HCT116 (cell line): Measurements from ENCODE around the gene ITK. TPM values are rescaled to one million over a fixed set of nuclear protein-coding genes. Genes with fewer than 3 reads are reported as not detected.

Source experiments
- ATAC-seq: fragments of 200-7000 bp; cut with Tn5 transposase; 2 replicates; pipeline ENCODE4 v1.9.1; 2020; ENCODE audit warnings: mild to moderate bottlenecking, moderate library complexity
- BruUV-seq: library from RNA; stranded (reverse); fragments of 400-500 nt; replicated peaks from 2 replicates; lab custom pipeline; 2021; lab: Mats Ljungman, UMichigan
- CTCF ChIA-PET: fragments of 300-600 bp; sonication (Branson Sonifier 250); formaldehyde crosslinking; loops from one replicate; lab custom pipeline; 2021; ENCODE audit warnings: antibody characterized with exemption; lab: Charles Lee
- POLR2A ChIA-PET: fragments of 300-600, 350-600 bp; sonication (Branson Sonifier 250); formaldehyde crosslinking; loops from one replicate; lab custom pipeline; 2021; ENCODE audit warnings: antibody characterized with exemption; lab: Charles Lee
- RAD21 ChIA-PET, 2 experiments: fragments of 300-600 bp; sonication (Branson Sonifier 250); formaldehyde crosslinking; loops; one replicate each; lab custom pipeline; 2023; ENCODE audit warnings: low total read pairs in 2 of 2; ENCODE audit not compliant: uncharacterized antibody in 2 of 2, unreplicated experiment in 2 of 2, low non-redundant PET in 1 of 2; lab: Charles Lee
- DNase-seq: peaks from one replicate; pipeline ENCODE4 v3.0.0-alpha.2; 2010; ENCODE audit warnings: low read depth, low spot score
- H2AFZ ChIP-seq: fragments of 200-600 bp; shearing (Covaris generic), sonication (generic); 2 replicates; pipeline ENCODE4 v1.6.1; 2017; ENCODE audit warnings: low read depth, mixed run types, mixed read lengths, antibody characterized with exemption, low read length; ENCODE audit not compliant: poor library complexity, severe bottlenecking
- H3K27ac ChIP-seq: 2 replicates; pipeline ENCODE4 v1.5.1; 2012; ENCODE audit warnings: low read depth, low read length
- H3K27me3 ChIP-seq: fragments of 200-600 bp; sonication (generic); 2 replicates; pipeline ENCODE4 v1.6.1; 2016; ENCODE audit warnings: mixed run types, low read length, mixed read lengths; ENCODE audit not compliant: insufficient read depth
- H3K36me3 ChIP-seq, 2 experiments: fragments of 200-500 bp in 1 of 2; fragments of 200-600 bp in 1 of 2; sonication (Bioruptor generic) in 1 of 2; sonication (generic) in 1 of 2; 2 replicates each; pipeline versions ENCODE4 v1.5.1 to v1.6.1; 2014 to 2016; ENCODE audit warnings: low read length in 2 of 2, inconsistent platforms in 1 of 2, mixed read lengths in 1 of 2, mixed run types in 1 of 2; ENCODE audit not compliant: insufficient read depth in 2 of 2, control insufficient read depth in 1 of 2
- H3K4me1 ChIP-seq, 2 experiments: fragments of 200-600 bp in 1 of 2; sonication (generic) in 1 of 2; 2 replicates each; pipeline versions ENCODE4 v1.5.1 to v1.6.1; 2012 to 2017; ENCODE audit warnings: low read length in 2 of 2, inconsistent platforms in 1 of 2, mild to moderate bottlenecking in 1 of 2, mixed read lengths in 1 of 2, mixed run types in 1 of 2, moderate library complexity in 1 of 2; ENCODE audit not compliant: insufficient read depth in 2 of 2, control insufficient read depth in 1 of 2
- H3K4me2 ChIP-seq: fragments of 200-600 bp; sonication (generic); 2 replicates; pipeline ENCODE4 v1.6.1; 2017; ENCODE audit warnings: mixed run types, low read length, mixed read lengths
- H3K4me3 ChIP-seq, 2 experiments: fragments of 200-600 bp in 1 of 2; sonication (generic) in 1 of 2; replicated peaks in 1 of 2; 2 replicates each; pipeline ENCODE4 v1.5.1; 2011 to 2016; ENCODE audit warnings: low read length in 2 of 2, control low read depth in 1 of 2, low read depth in 1 of 2, mild to moderate bottlenecking in 1 of 2, mixed read lengths in 1 of 2, mixed run types in 1 of 2
- H3K79me2 ChIP-seq: fragments of 200-600 bp; sonication (generic); 2 replicates; pipeline ENCODE4 v1.6.1; 2017; ENCODE audit warnings: mild to moderate bottlenecking, mixed run types, low read length, moderate library complexity, mixed read lengths; ENCODE audit not compliant: insufficient read depth
- H3K9ac ChIP-seq: fragments of 200-600 bp; sonication (generic); 2 replicates; pipeline ENCODE4 v1.6.1; 2016; ENCODE audit warnings: low read length, mixed read lengths
- H3K9me2 ChIP-seq: fragments of 200-600 bp; sonication (generic), shearing (Covaris generic); 2 replicates; pipeline ENCODE4 v1.6.1; 2017; ENCODE audit warnings: mixed run types, mild to moderate bottlenecking, moderate library complexity; ENCODE audit not compliant: insufficient read depth
- H3K9me3 ChIP-seq, 2 experiments: fragments of 200-500 bp in 1 of 2; fragments of 200-600 bp in 1 of 2; sonication (Bioruptor generic) in 1 of 2; sonication (generic) in 1 of 2; 2 replicates each; pipeline ENCODE4 v1.6.1; 2014 to 2017; ENCODE audit warnings: low read length in 2 of 2, mixed read lengths in 2 of 2, inconsistent platforms in 1 of 2, low read depth in 1 of 2, mild to moderate bottlenecking in 1 of 2, mixed run types in 1 of 2, moderate library complexity in 1 of 2; ENCODE audit not compliant: control insufficient read depth in 1 of 2, insufficient read depth in 1 of 2
- H4K20me1 ChIP-seq: fragments of 200-600 bp; sonication (generic), shearing (Covaris generic); 2 replicates; pipeline ENCODE4 v1.6.1; 2017; ENCODE audit warnings: mixed run types, mild to moderate bottlenecking, moderate library complexity; ENCODE audit not compliant: insufficient read depth
- CBX3 ChIP-seq: IDR thresholded peaks from 2 replicates; pipeline ENCODE4 v1.6.1; 2012; ENCODE audit warnings: low read depth
- EGR1 ChIP-seq: IDR thresholded peaks from 2 replicates; pipeline ENCODE4 v1.6.1; 2012; ENCODE audit warnings: low read depth
- FOSL1 ChIP-seq: IDR thresholded peaks from 2 replicates; pipeline ENCODE4 v1.6.1; 2012; ENCODE audit warnings: low read depth
- POLR2AphosphoS5 ChIP-seq: IDR thresholded peaks from 2 replicates; pipeline ENCODE4 v1.6.1; 2011; ENCODE audit warnings: mild to moderate bottlenecking, low read depth, low read length, moderate library complexity
- ZNF274 ChIP-seq: fragments of 200-500 bp; sonication (Bioruptor generic); IDR thresholded peaks from 2 replicates; pipeline ENCODE4 v1.6.1; 2014; ENCODE audit warnings: mild to moderate bottlenecking, low read depth, low read length, inconsistent platforms
- intact Hi-C: fragments of 100-400 bp; cut with micrococcal nuclease; formaldehyde crosslinking; loops from 2 replicates; pipeline ENCODE4 v1.10.0; 2022
- total RNA-seq: library from RNA; stranded (reverse); gene quantifications from one replicate; pipeline ENCODE4 v1.2.1, GENCODE V29; 2021; ENCODE audit not compliant: unreplicated experiment
- TF ChIP-seq, protein P1 (sequence below): IDR thresholded peaks from 2 replicates; pipeline ENCODE4 v1.6.1; 2012; ENCODE audit warnings: low read depth
- TF ChIP-seq, protein P2 (sequence below): IDR thresholded peaks from 2 replicates; pipeline ENCODE4 v1.6.1; 2012
- TF ChIP-seq, protein P3 (sequence below): IDR thresholded peaks from 2 replicates; pipeline ENCODE4 v1.6.1; 2011; ENCODE audit warnings: mild to moderate bottlenecking, low read length, moderate library complexity; ENCODE audit not compliant: insufficient replicate concordance; ENCODE audit errors: extremely low read depth

Gene ITK
- total RNA-seq, 1 experiment from 2014 or later: 0.37 TPM

DNA sequence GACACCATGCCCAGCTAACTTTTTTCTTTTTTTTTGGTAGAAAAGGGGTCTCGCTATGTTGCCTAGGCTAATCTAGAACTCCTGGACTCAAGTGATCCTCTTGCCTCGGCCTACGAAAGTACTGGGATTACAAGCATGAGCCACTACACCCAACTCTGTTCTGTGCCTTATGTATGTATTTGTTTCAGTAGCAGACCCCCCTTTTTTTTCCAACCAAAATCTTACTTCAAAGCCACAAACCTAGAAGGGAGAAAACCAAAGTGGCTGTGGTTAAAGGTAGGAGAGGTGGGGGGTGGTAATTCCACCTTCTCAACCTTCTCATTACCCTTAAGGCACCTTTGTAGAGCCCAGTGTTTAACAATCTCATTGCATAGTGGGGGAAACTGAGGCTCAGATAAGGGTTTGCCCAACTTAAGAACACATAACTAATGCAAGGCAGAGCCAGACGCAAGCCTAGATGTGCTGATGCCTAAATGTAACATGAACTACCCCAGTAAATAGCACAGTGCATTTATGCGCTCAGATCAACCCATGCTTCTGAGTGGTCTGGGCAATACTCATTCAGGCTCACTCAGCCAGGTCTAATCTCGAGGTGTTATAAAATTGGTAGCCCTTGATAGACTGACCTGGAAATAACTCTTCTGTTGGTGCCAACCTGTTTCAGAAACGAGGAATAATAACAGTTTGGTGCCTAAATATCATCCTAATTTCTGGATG is 33.0 kb downstream of the ITK start:
- no peak for DNase-seq
- RAD21 ChIA-PET: no interaction called here
- Histone ChIP-seq H3K79me2 (no peaks in the 10 kb centered on the region), H2AFZ (no peak overlapping the region), H3K9ac (no peak overlapping the region), H3K27me3 (no peaks in the 10 kb centered on the region), H3K36me3 (no peaks in the 10 kb centered on the region), H3K4me3 (no peak overlapping the region), H3K9me3 (no peaks in the 10 kb centered on the region), H3K9me2 (no peaks in the 10 kb centered on the region)
- CTCF ChIA-PET: no interaction called here
- no TSS peak for BruUV-seq
- intact Hi-C loops: no loop called here
- ATAC-seq: no peak
- TF ChIP-seq FOSL1: no peak
- TF ChIP-seq, protein P1, sequence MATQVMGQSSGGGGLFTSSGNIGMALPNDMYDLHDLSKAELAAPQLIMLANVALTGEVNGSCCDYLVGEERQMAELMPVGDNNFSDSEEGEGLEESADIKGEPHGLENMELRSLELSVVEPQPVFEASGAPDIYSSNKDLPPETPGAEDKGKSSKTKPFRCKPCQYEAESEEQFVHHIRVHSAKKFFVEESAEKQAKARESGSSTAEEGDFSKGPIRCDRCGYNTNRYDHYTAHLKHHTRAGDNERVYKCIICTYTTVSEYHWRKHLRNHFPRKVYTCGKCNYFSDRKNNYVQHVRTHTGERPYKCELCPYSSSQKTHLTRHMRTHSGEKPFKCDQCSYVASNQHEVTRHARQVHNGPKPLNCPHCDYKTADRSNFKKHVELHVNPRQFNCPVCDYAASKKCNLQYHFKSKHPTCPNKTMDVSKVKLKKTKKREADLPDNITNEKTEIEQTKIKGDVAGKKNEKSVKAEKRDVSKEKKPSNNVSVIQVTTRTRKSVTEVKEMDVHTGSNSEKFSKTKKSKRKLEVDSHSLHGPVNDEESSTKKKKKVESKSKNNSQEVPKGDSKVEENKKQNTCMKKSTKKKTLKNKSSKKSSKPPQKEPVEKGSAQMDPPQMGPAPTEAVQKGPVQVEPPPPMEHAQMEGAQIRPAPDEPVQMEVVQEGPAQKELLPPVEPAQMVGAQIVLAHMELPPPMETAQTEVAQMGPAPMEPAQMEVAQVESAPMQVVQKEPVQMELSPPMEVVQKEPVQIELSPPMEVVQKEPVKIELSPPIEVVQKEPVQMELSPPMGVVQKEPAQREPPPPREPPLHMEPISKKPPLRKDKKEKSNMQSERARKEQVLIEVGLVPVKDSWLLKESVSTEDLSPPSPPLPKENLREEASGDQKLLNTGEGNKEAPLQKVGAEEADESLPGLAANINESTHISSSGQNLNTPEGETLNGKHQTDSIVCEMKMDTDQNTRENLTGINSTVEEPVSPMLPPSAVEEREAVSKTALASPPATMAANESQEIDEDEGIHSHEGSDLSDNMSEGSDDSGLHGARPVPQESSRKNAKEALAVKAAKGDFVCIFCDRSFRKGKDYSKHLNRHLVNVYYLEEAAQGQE: no peak
- TF ChIP-seq, all 23 proteins: peak for 0
- POLR2A ChIA-PET: no interaction called here
- no peaks in the 10 kb centered on the region for H4K20me1 ChIP-seq
- H3K4me1 ChIP-seq: peaks cover 0 to 3% of the 10 kb centered on the region in 2 experiments; a peak in 1 of 4 replicates
- no peak overlapping the region for H3K4me2 ChIP-seq
- H3K27ac ChIP-seq: no peak overlapping the region

DNA sequence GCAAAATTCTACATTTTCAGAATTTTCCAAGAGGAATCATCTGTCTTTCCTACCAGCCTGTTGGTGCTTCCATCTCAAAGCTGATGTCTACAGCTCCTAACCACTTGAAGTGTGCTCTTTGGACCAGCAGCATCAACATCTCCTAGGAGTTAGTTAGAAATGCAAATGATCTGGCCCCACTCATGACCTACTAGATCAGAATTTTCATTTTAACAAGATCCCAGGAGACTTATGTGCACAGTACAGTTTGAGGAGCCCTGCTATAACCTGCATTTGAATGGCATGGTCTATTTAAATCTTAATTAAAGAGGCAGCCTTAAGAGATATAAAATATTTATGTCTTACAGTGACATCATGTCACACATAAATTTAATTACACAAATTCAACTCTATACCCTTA is 33.8 kb downstream of the ITK start:
- Histone ChIP-seq H3K4me1 (peaks cover 0 to 3% of the 10 kb centered on the region in 2 experiments; a peak in 1 of 4 replicates), H3K9me3 (no peaks in the 10 kb centered on the region), H3K9ac (no peak overlapping the region), H2AFZ (no peak overlapping the region), H3K79me2 (no peaks in the 10 kb centered on the region), H3K4me2 (no peak overlapping the region), H4K20me1 (no peaks in the 10 kb centered on the region), H3K27me3 (no peaks in the 10 kb centered on the region), H3K27ac (no peak overlapping the region), H3K36me3 (no peaks in the 10 kb centered on the region), H3K9me2 (no peaks in the 10 kb centered on the region), H3K4me3 (no peak overlapping the region)
- ChIA-PET CTCF (no interaction called here), RAD21 (no interaction called here), POLR2A (no interaction called here)
- ATAC-seq (no peak), DNase-seq (no peak)
- intact Hi-C loops: no loop called here
- BruUV-seq: no TSS peak
- TF ChIP-seq EGR1 (no peak), ZNF274 (no peak), POLR2AphosphoS5 (no peak), CBX3 (no peak)
- TF ChIP-seq, protein P2, sequence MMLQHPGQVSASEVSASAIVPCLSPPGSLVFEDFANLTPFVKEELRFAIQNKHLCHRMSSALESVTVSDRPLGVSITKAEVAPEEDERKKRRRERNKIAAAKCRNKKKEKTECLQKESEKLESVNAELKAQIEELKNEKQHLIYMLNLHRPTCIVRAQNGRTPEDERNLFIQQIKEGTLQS: no peak
- TF ChIP-seq, protein P1: no peak
- TF ChIP-seq, protein P3, sequence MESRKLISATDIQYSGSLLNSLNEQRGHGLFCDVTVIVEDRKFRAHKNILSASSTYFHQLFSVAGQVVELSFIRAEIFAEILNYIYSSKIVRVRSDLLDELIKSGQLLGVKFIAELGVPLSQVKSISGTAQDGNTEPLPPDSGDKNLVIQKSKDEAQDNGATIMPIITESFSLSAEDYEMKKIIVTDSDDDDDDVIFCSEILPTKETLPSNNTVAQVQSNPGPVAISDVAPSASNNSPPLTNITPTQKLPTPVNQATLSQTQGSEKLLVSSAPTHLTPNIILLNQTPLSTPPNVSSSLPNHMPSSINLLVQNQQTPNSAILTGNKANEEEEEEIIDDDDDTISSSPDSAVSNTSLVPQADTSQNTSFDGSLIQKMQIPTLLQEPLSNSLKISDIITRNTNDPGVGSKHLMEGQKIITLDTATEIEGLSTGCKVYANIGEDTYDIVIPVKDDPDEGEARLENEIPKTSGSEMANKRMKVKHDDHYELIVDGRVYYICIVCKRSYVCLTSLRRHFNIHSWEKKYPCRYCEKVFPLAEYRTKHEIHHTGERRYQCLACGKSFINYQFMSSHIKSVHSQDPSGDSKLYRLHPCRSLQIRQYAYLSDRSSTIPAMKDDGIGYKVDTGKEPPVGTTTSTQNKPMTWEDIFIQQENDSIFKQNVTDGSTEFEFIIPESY: no peak
